A549 treated with Hydrocortisone at 1 μM for 4 hours (cell line): Measurements from ENCODE around the gene UNK. TPM values are rescaled to one million over a fixed set of nuclear protein-coding genes. Genes with fewer than 3 reads are reported as not detected.

Source experiments
- total RNA-seq: library from RNA; stranded (reverse); fragments of 200-300 nt; extraction: Qiagen RNA extraction; gene quantifications from 5 replicates; pipeline ENCODE4 v1.2.3, GENCODE V29; 2022

Gene UNK, protein sequence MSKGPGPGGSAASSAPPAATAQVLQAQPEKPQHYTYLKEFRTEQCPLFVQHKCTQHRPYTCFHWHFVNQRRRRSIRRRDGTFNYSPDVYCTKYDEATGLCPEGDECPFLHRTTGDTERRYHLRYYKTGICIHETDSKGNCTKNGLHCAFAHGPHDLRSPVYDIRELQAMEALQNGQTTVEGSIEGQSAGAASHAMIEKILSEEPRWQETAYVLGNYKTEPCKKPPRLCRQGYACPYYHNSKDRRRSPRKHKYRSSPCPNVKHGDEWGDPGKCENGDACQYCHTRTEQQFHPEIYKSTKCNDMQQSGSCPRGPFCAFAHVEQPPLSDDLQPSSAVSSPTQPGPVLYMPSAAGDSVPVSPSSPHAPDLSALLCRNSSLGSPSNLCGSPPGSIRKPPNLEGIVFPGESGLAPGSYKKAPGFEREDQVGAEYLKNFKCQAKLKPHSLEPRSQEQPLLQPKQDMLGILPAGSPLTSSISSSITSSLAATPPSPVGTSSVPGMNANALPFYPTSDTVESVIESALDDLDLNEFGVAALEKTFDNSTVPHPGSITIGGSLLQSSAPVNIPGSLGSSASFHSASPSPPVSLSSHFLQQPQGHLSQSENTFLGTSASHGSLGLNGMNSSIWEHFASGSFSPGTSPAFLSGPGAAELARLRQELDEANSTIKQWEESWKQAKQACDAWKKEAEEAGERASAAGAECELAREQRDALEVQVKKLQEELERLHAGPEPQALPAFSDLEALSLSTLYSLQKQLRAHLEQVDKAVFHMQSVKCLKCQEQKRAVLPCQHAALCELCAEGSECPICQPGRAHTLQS
- total RNA-seq: 23.3 to 29.5 TPM (median 28.0 TPM) in 5 replicates

DNA sequence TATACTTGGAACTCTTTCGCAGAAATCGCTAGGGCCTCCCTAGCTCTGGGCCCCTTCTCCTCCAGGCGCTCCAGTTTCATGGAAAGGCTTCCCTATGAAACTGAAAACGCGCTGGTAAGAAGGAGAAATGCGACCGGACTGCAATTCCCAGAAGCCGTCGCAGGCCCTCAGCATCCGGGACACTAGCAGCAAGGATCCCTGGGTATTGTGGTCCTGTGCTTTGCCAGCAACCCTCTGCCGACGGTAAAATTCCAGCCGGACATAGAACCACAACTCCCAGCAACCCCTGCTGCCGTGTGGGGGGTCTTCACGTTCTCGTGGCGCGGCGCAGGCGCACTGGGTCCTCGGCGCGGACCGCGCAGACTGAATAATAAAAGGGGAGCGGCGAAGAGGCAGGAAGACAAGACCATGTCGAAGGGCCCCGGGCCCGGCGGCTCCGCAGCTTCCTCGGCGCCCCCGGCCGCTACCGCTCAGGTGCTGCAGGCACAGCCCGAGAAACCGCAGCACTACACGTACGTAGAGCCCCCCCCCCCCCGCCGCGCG lies at the start of gene UNK:
TSS of gene UNK (plus strand) at position 334 of the 543 bp plus-strand sequence. CDS start at position 409, 75 bp downstream.

DNA sequence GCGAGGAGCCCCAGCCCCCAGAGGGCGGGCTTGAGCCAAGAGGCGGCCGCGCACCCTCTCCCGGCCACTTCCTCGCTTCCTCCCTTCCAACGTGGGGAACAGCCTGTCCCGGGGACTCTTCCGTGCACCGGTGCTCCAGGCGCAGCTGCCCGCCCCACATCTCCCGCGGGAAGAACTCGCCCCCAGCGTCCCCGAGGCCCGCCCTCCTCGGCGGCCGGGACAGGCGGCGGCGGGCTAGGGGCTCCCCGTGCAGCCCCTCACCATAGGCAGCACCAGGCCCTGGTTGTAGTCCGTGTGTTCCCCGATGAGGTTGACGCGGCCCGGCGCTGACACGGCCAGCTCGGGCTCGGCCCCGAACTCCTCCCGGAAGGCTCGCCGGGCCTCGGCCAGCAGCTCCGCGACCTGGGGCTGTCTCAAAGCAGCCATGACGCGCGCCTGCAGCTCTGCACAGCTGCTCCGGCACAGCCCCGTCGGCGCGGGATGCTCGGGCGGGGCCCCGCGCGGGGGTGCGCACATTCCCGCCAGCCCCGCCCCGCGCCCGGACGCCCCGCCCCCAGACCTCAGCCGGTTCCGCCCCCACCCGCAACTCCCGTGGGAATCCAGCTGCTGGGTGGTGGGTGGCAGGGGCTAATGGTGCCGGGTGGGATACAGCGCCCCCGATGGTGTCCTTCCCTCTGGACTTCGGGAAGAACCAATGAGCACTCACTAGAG lies 19.7 kb upstream of the UNK start, which contains the start of gene GALK1:
TSS of gene GALK1 (minus strand) at position 482 of the 711 bp plus-strand sequence. CDS start at position 426, 56 bp downstream.

DNA sequence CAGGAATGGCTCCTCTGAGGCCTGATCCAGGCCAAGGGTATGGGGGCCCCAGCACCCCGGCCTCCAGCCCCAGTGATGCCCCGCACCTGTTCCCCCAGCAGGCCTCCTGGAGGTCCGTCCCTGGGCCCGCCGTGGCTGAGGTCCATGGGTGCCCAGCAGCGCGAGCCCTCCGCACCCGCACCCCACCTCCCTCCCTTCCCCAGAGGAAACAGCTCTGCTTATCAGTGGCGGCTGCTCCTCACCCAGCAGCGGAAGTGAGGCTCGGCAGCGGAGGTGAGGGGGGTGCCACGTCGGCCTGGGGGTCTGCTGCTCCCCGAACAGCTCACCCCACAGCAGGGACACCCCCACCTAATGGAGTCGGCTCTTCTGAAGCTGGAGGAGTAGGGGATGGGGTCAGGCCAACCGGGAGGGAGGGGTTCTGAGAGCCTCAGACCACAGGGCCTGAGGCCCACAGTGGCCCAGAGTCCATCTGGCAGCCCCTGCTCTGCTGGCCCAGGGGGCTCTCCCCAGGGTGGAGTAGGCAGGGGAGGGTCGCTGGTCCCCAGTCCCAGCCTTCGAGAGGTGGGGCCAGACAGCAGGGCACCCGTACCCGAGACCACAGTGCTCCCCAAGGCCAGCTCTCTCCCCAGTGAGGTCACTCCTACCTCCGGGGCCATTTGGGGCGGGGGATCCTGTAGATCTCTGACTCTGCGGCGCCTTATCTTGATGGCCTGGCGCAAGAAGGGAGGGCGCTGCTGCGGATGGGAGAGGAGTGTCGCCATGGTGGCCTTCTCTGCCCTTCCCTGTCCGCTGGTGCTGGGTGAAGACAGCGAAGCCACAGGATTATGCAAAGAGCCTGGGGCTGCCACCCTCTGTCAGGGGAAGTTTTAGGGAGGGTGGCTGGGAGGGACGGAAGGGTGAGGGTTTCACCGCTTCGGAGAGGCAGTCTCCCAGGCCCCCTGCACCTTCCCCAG lies 59.2 kb downstream of the UNK start, which contains the start of gene UNC13D:
TSS of gene UNC13D (minus strand) at position 828 of the 953 bp plus-strand sequence. CDS start at position 761, 67 bp downstream.

DNA sequence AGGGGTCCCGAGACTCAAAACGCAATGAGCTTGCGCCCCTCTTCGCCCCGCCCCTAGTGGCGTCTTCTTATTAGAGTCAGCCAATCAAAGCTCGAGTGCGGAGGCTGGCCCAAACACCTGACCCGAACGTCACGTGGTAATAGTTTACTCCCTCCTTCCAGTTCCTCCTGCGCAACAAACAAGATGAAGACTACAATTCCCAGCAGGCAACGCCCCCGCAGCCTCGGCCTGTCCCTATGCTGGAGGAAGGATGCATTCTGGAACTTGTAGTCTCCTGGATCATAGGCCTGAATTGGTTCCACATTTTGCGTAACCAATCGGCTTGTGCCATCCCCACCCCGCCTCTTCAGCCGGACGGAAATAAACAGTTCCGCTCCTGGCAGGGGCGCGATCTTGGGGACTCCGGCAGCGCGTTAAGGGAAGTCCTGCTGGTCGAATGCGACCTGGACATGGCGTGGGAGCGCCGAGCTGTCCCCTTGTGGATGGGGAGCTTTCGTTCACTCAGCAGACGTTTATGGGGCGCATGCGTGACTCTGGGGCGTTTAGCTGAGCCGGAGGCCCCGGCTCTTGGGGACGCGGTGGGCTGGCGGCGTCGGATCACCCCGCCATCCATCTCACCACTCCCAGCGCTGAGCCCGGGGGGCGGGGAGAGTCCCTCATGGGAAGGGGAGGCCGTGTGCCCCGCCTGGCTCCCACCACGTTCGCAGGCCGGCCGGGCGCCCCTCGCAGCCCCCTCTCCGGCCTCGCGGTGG lies 70.9 kb downstream of the UNK start, which contains the start of gene WBP2:
TSS of gene WBP2 (minus strand) at position 26 of the 752 bp plus-strand sequence. CDS start 38 bp downstream, outside the sequence.

Other genes starting within 250 kb of the UNK start
- gene MYO15B, start 197.0 kb upstream of the UNK start, total RNA-seq: 34.1 to 57.1 TPM (median 45.1 TPM) in 5 replicates
- 0.59 to 1.1 TPM (median 0.89 TPM) in 5 replicates for gene SMIM5, start 151.4 kb upstream of the UNK start, total RNA-seq
- 27.0 to 29.2 TPM (median 28.4 TPM) in 5 replicates for gene RECQL5, start 117.7 kb upstream of the UNK start, total RNA-seq
- 116 to 146 TPM (median 124 TPM) in 5 replicates for gene SAP30BP, start 117.5 kb upstream of the UNK start, total RNA-seq
- gene ITGB4, start 63.3 kb upstream of the UNK start, total RNA-seq: 88.7 to 126 TPM (median 108 TPM) in 5 replicates
- gene GALK1, start 19.6 kb upstream of the UNK start, total RNA-seq: 56.1 to 85.9 TPM (median 74.7 TPM) in 5 replicates
- gene UNC13D, start 59.6 kb downstream of the UNK start, total RNA-seq: 5.0 to 6.8 TPM (median 5.9 TPM) in 5 replicates
- gene WBP2, start 70.5 kb downstream of the UNK start, total RNA-seq: 78.8 to 101 TPM (median 86.8 TPM) in 5 replicates
- gene TRIM47, start 93.8 kb downstream of the UNK start, total RNA-seq: 134 to 188 TPM (median 179 TPM) in 5 replicates
- 31.1 to 41.1 TPM (median 35.9 TPM) in 5 replicates for gene TRIM65, start 112.1 kb downstream of the UNK start, total RNA-seq
- gene MRPL38, start 120.1 kb downstream of the UNK start, total RNA-seq: 90.5 to 127 TPM (median 118 TPM) in 5 replicates
- 5.8 to 8.8 TPM (median 7.4 TPM) in 5 replicates for gene FBF1, start 156.2 kb downstream of the UNK start, total RNA-seq
- gene ACOX1, start 194.4 kb downstream of the UNK start, total RNA-seq: 14.4 to 19.8 TPM (median 16.1 TPM) in 5 replicates
- gene TEN1, start 194.4 kb downstream of the UNK start, total RNA-seq: 22.1 to 25.6 TPM (median 24.6 TPM) in 5 replicates
- gene CDK3, start 216.0 kb downstream of the UNK start, total RNA-seq: 2.8 to 5.7 TPM (median 4.7 TPM) in 5 replicates
- gene EVPL, start 242.5 kb downstream of the UNK start, total RNA-seq: 14.7 to 18.8 TPM (median 16.8 TPM) in 5 replicates